ENCODE results near the gene UBA52.
"Not testable (repeated sequence)": the region's sequence is repeated elsewhere in the genome, so short reads cannot be mapped to it uniquely, and the experiment has no call there.

UBA52 gene

GRCh38 chr19:18557411-18558201 is 14.1 kb upstream of the UBA52 start, which contains the start of gene KXD1:
Gene KXD1, plus strand, starts transcription at chr19:18557870. Its CDS starts 4,187 bp downstream, at chr19:18562057.
- DNase-seq, result peak; percentile 98

GRCh38 chr19:18558202-18558555 is 13.5 kb upstream of the UBA52 start:
- no peak for DNase-seq

GRCh38 chr19:18558604-18559003 is 13.1 kb upstream of the UBA52 start:
- no peak for DNase-seq

GRCh38 chr19:18559685-18560084 is 12.0 kb upstream of the UBA52 start:
- DNase-seq, result no peak

GRCh38 chr19:18562086-18562485 is 9.6 kb upstream of the UBA52 start:
- DNase-seq, result no peak

- DNase-seq, result no peak
These were observed 4.7 kb upstream of the UBA52 start for GRCh38 chr19:18566953-18567352.

- no peak for DNase-seq
These were observed 3.3 kb upstream of the UBA52 start for GRCh38 chr19:18568367-18568766.

GRCh38 chr19:18574691-18575291 is 3.1 kb downstream of the UBA52 start:
- no peak for DNase-seq

- DNase-seq, result no peak
These were observed 4.7 kb downstream of the UBA52 start for GRCh38 chr19:18576383-18576782.

- no peak for DNase-seq
These were observed 5.8 kb downstream of the UBA52 start for GRCh38 chr19:18577365-18577914.

- no peak for DNase-seq
These were observed 8.7 kb downstream of the UBA52 start for GRCh38 chr19:18580311-18580710.

GRCh38 chr19:18586306-18586705 is 14.6 kb downstream of the UBA52 start:
- DNase-seq, result no peak

- no peak for DNase-seq
These were observed 15.9 kb downstream of the UBA52 start for GRCh38 chr19:18587561-18587960.

GRCh38 chr19:18587962-18588610 is 16.4 kb downstream of the UBA52 start:
- no peak for DNase-seq

- DNase-seq, result peak; percentile 87
These were observed 17.1 kb downstream of the UBA52 start, which contains the start of gene REX1BD for GRCh38 chr19:18588611-18589379. Gene REX1BD, plus strand, starts transcription at chr19:18588798. Its CDS starts 4 bp downstream, at chr19:18588802.

GRCh38 chr19:18589380-18590272 is 18.0 kb downstream of the UBA52 start:
- DNase-seq, result peak; percentile 95

- DNase-seq, result peak; percentile 93
These were observed 18.9 kb downstream of the UBA52 start for GRCh38 chr19:18590273-18591272.

GRCh38 chr19:18591735-18592385 is 20.2 kb downstream of the UBA52 start:
- DNase-seq, result no peak

- DNase-seq, result not testable (repeated sequence)
These were observed 21.1 kb downstream of the UBA52 start for GRCh38 chr19:18592732-18593131.
